HG03060 (cell line): ENCODE measurements around the gene ZHX3.

Experiments
- ATAC-seq: cut with Tn5 transposase; IDR thresholded peaks from one replicate; pipeline ENCODE4 v1.9.1; 2021; ENCODE audit warnings: low read depth, moderate number of reproducible peaks; ENCODE audit not compliant: unreplicated experiment

Gene ZHX3

DNA sequence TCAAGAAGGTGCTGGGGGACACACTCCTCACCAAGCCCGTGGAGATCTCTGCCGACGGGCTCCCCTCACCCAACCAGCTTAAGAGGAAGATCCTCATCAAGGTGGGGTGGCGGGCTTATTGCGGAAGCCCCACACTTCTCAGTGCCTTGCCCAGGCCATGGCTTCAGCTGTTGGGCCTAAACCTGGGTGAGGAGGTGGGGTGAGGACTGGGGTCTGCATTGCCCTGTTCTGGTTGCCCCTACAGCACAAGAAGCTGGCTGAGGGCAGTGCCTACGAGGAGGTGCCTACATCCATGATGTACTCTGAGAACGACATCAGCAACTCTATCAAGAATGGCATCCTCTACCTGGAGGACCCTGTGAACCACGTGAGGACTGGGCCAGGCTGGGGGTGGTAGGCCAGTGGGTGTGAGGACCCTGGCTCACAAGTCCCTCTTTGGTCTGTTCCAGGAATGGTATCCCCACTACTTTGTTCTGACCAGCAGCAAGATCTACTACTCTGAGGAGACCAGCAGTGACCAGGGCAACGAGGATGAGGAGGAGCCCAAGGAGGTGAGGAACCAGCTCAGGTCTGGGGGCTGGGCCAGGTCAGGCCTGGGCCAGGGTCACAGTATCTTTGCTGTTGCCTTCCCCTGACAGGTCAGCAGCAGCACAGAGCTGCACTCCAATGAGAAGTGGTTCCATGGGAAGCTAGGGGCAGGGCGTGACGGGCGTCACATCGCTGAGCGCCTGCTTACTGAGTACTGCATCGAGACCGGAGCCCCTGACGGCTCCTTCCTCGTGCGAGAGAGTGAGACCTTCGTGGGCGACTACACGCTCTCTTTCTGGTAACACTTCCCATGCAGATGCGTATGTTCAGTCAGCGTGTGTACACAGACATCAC lies 152.3 kb downstream of the ZHX3 start:
- no peak for ATAC-seq

GRCh38 chr20:41163821-41164220 lies 153.7 kb downstream of the ZHX3 start:
- ATAC-seq = no peak

DNA sequence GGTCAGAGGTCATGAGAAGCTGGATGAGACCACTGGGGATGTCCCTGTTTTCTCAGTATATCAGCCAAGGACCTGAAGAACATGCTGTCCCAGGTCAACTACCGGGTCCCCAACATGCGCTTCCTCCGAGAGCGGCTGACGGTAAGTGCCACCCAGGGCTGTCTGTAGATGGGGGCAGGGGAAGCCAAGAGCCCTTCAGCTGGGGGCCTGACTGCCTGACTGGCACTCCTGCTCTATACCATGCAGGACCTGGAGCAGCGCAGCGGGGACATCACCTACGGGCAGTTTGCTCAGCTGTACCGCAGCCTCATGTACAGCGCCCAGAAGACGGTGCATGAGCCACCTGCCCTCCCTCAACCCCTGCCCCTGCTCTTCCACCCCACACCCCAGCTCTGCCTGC lies 155.1 kb downstream of the ZHX3 start:
- ATAC-seq = no peak

DNA sequence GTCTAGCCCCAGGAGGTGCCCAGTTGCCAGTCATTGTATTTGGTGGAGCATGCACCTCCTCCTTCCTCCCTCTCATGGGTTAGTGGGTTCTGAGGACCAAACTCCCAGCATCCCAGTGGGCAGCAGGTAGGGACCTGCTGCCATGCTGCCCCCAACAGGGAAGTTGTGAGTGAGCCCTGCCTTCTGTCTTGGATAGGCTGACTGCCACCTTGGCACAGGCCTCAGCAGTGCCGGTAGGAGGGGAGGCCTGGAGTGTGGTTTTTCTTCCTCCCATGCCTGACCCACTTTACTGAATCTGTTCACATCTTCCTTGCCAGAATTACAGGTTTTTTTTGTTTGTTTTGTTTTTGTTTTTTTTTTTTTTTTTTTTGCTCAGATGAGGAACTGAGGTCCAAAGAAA lies 155.6 kb downstream of the ZHX3 start:
- no peak for ATAC-seq

GRCh38 chr20:41160686-41161085 lies 156.8 kb downstream of the ZHX3 start:
- ATAC-seq = no peak

GRCh38 chr20:41159547-41159946 lies 158.0 kb downstream of the ZHX3 start:
- ATAC-seq = no peak

DNA sequence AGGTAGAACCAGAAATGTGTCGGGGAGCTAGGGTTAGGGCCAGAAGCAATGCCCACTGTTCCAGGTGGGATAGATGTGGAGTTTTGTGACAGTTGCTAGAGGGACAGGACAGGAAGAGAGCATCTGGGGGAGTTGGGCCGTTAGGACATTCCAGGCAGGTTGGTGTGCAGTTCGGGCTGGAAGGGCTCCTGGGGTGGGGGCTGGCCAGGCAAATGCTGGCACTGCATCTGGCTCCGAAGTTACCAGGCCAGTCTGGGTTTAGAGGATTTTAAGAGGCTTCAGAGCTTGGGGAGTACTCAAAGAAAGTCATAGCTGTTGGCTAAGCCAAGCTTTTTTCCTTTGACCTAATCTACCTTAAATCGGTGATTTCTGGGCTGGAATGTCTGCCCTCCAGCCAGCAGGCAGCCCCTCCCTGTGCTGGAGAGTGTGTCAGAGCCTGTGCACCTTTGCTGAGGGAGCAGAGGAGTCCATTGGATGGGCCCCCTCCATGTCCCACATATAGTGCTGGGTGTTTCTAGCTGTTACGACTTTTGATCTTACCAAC lies 159.4 kb downstream of the ZHX3 start:
- ATAC-seq = no peak

- ATAC-seq = no peak
Measured at GRCh38 chr20:41155261-41155660, 162.3 kb downstream of the ZHX3 start.

DNA sequence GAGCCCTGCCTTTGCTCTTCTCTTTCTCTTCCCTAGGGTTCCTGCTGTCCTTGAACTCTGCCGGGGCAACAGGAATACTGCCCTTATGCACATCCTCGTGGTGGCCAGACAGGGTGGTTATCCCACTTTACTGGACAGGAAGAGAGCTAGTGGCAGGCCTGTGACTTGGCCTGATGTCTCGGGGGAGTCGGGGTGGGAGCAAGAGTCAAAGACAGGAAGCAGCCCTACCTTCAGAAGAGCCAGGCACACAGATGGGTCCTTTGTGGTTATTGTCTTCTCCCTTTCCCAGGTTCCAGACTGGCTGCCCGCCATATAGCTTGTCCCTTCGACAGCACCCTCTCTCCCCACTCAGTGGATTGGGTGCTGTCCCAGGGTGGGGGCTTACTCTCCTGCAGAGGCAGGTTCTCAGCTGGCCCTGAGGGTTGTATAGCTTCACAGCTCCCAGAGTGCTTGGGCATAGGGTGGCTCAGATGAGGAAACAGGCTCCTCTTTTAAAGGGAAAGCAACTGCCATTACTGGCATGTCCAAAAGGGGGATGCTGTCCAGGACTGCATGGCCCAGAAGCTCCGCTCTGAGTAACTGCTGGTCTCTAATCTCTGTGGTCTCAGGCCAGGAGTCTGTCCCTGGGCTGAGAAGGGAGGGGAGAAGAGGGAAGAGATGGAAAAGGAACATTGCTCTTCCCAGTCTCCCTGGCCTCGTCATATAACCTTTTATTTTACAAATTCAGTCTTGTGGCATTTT lies 162.9 kb downstream of the ZHX3 start:
- ATAC-seq = no peak

GRCh38 chr20:41152108-41152757 lies 165.3 kb downstream of the ZHX3 start:
- ATAC-seq = no peak

- no peak for ATAC-seq
Measured at GRCh38 chr20:41151134-41151869, 166.2 kb downstream of the ZHX3 start.

GRCh38 chr20:41150664-41151063 lies 166.9 kb downstream of the ZHX3 start:
- no peak for ATAC-seq

DNA sequence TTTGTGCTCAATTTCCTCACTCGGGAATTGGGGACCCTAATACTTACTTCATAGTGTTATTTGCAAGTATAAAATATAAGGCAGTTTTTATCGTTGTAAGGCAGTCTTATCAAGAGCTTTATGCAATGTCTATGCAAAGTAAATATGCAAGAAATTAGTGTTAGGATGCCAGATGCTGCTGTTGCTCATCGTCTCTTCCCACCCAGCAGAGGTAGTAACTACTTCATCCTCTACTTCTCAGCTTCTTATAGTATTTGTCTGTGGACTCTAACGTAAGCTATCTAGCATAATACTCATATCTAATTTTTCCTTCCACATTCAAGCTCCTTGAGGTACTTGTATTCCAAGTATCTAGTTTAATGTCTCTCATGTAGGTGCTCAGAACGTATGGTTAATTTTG lies 168.6 kb downstream of the ZHX3 start:
- no peak for ATAC-seq

DNA sequence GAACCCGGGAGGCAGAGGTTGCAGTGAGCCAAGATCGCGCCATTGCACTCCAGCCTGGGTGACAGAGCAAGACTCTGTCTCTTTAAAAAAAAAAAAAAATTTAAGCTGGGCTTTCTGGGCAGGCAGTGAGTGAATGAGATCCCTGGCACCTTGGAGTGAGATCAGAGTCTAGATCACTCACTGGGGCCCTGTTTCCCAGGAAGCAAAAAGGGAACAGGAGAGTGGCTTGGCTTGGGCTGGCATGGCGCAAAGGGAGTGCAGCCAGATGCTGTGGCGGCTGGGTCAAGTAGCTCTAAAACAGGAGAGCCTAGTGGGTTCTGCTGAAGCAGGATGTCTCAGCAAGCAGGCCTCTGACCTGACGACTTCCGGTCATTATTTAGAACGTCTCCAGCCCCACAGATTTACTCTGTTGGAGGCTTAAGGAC lies 169.8 kb downstream of the ZHX3 start:
- ATAC-seq = no peak

DNA sequence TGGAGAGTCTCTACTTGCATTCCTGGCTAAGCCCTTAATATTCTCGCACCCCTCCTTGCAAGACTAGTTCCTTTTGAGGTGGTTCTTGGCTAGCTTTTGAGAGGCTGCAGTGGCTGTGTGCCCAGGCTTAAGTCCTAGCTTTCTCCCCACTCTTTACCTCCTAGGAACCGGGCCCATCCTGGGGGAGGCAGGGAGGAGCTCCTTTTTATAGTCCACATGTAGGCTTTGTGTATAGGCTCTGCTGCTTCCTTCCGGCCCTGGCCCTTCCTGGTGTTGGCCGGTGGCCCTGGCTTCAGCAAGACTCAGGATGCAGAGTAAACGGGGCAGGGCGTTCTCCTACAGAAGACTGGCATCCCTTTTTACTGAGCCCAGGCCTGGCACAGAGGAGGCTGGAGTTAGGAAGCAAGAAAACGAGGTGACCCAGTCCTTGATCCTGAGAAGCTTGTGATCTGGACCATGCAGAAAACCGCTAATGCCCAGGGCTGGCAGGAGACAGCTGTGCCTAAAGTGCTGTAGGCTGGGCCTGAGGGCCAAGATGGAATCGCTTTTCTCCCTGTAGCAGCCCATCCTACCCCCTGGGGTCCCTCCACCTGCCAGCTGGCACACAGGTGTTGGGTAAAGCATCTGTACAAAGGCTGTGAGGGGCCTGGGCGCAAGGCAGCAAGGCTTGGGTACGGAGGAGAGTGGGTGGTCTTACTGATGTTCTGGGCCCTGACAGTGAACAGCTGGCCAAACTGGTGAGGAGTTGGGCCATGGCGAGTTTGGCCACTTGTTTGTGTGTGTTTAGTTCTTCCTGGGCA lies 171.5 kb downstream of the ZHX3 start:
- ATAC-seq = no peak

DNA sequence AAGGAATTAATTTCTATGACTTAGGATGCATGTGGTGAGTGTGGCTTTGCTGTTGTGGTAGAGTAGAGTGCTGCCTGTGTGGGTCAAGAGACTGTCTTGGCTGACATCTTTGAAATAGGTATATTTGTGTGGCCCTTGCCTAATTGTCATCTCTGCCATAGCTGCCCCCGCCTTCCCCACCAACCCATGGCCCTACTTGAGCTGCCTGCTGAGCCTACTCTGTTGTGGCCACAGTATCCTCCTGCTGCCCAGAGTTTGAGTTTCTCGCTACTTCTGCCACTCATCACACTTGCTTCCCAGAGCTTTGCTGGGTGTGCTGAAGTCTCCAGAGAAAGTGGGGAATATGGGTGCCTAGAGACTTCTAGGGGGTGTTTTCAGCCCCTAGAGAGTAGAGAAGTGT lies 172.2 kb downstream of the ZHX3 start:
- ATAC-seq = no peak

DNA sequence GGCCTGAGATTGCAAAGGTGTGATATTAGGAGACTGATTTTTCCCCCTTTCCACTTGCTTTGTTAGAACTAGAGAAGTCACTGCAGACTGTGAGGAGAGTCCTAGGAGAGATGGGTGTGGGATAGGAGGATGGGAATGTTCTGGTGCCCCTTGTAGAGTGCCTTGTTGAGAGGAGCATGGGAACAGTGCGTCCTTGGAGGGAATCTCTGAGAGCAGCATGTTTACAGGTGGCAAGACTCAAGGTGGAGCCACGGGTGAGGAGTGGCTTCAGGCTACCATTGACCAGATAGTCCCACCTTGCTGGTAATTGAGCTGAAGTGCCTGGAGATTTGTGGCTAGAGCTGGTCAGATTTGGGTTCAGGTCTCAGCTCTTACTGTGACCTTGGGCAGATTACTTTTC lies 174.2 kb downstream of the ZHX3 start:
- ATAC-seq = no peak

DNA sequence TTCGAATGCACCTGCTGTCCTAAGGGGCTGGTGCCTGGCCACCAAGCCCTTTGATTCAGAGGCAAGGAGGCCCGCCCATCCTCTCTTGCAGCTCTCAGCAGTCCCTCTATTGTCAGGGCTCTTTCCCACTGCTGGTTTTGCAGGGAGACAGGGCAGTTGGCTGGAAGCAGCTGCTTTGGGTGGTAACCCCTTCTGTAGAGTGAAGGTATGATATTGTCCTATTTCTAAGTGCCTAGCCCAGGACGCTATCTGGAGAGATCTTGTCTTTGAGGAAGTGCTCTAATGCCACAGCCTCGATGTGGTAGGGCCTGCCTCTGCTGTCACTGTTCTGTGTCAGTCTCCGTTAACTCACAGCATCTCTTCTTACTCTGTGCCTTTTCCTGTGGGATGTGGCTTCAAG lies 174.6 kb downstream of the ZHX3 start:
- no peak for ATAC-seq

- no peak for ATAC-seq
Measured at GRCh38 chr20:41142245-41142644, 175.3 kb downstream of the ZHX3 start.
